H1 (cell line): ENCODE measurements around the gene KATNAL1. TPM values are rescaled to one million over a fixed set of nuclear protein-coding genes. Genes with fewer than 3 reads are reported as not detected.

ENCODE experiments used
- CTCF ChIA-PET: fragments of 300-600 bp; sonication (Branson Sonifier 250); formaldehyde crosslinking; loops from one replicate; lab custom pipeline; 2021; ENCODE audit not compliant: partially characterized antibody; lab: Charles Lee
- POLR2A ChIA-PET: fragments of 300-600 bp; sonication (Branson Sonifier 250); formaldehyde crosslinking; loops from one replicate; lab custom pipeline; 2021; ENCODE audit warnings: inconsistent platforms; ENCODE audit not compliant: partially characterized antibody; lab: Charles Lee
- DNase-seq, 2 experiments: peaks; one replicate each; pipeline versions ENCODE4 v3.0.0 to v3.0.0-alpha.2; 2010 to 2022; ENCODE audit warnings: low spot score in 2 of 2, low read depth in 1 of 2, mixed read lengths in 1 of 2
- FAIRE-seq: peaks from 2 replicates; lab custom pipeline; 2011; peaks lifted over from hg19 to GRCh38; lab: Jason Lieb, UNC
- H2AFZ ChIP-seq: 2 replicates; pipeline ENCODE4 v1.8.1; 2012; ENCODE audit warnings: low read length, inconsistent platforms
- H2AK5ac ChIP-seq: 2 replicates; pipeline ENCODE4 v1.6.1; 2013; ENCODE audit warnings: low read depth, low read length
- H2BK120ac ChIP-seq: replicated peaks from 2 replicates; pipeline ENCODE3; 2013; ENCODE audit warnings: low read depth, low read length, inconsistent platforms
- H2BK12ac ChIP-seq: 2 replicates; pipeline ENCODE4 v1.6.1; 2013; ENCODE audit warnings: low read depth, low read length
- H2BK15ac ChIP-seq: 2 replicates; pipeline ENCODE4 v1.6.1; 2013; ENCODE audit warnings: low read length
- H2BK20ac ChIP-seq: 2 replicates; pipeline ENCODE4 v1.6.1; 2013; ENCODE audit warnings: low read length
- H2BK5ac ChIP-seq: 2 replicates; pipeline ENCODE4 v1.6.1; 2013; ENCODE audit warnings: low read depth, low read length
- H3K14ac ChIP-seq: 2 replicates; pipeline ENCODE4 v1.6.1; 2013; ENCODE audit warnings: inconsistent platforms; ENCODE audit not compliant: insufficient read length
- H3K18ac ChIP-seq: 2 replicates; pipeline ENCODE4 v1.6.1; 2013; ENCODE audit warnings: low read length; ENCODE audit errors: extremely low read depth
- H3K23ac ChIP-seq: 2 replicates; pipeline ENCODE4 v1.6.1; 2013; ENCODE audit warnings: inconsistent platforms; ENCODE audit not compliant: insufficient read length
- H3K23me2 ChIP-seq: 2 replicates; pipeline ENCODE4 v1.6.1; 2013; ENCODE audit warnings: low read depth, low read length
- H3K27ac ChIP-seq: 2 replicates; pipeline ENCODE4 v1.6.1; 2011; ENCODE audit warnings: low read depth, low read length, inconsistent platforms
- H3K27me3 ChIP-seq, 4 experiments: replicated peaks in 1 of 4; 1 replicate in 1 of 4; 2 replicates in 3 of 4; pipeline versions ENCODE4 v1.6.1 to v1.8.1; 2011 to 2013; ENCODE audit warnings: low read length in 3 of 4, mild to moderate bottlenecking in 3 of 4, inconsistent platforms in 2 of 4, mixed read lengths in 2 of 4, moderate library complexity in 1 of 4; ENCODE audit not compliant: control insufficient read depth in 3 of 4, insufficient read depth in 3 of 4; ENCODE audit errors: extremely low read depth in 1 of 4
- H3K36me3 ChIP-seq, 4 experiments: 2 replicates each; pipeline versions ENCODE4 v1.6.1 to v1.8.1; 2011 to 2013; ENCODE audit warnings: mild to moderate bottlenecking in 4 of 4, low read length in 3 of 4, moderate library complexity in 2 of 4, control low read depth in 1 of 4, inconsistent platforms in 1 of 4; ENCODE audit not compliant: insufficient read depth in 4 of 4, control insufficient read depth in 2 of 4
- H3K4ac ChIP-seq: replicated peaks from 2 replicates; pipeline ENCODE3; 2013; ENCODE audit warnings: low read length, low read depth, mixed read lengths, inconsistent platforms; ENCODE audit not compliant: insufficient read length
- H3K4me1 ChIP-seq, 4 experiments: replicated peaks in 1 of 4; 1 replicate in 1 of 4; 2 replicates in 3 of 4; pipeline versions ENCODE4 v1.6.1 to v1.8.1; 2011 to 2013; ENCODE audit warnings: low read length in 3 of 4, inconsistent platforms in 2 of 4, mixed read lengths in 1 of 4; ENCODE audit not compliant: insufficient read depth in 4 of 4, control insufficient read depth in 3 of 4
- H3K4me2 ChIP-seq, 2 experiments: 2 replicates each; pipeline versions ENCODE4 v1.6.1 to v1.8.1; 2011 to 2013; ENCODE audit warnings: low read depth in 2 of 2, low read length in 2 of 2, control low read depth in 1 of 2, inconsistent platforms in 1 of 2, mild to moderate bottlenecking in 1 of 2; ENCODE audit not compliant: insufficient read depth in 1 of 2
- H3K4me3 ChIP-seq, 4 experiments: fragments of 200-600, 300-600 bp in 1 of 4; sonication (generic), shearing (Covaris generic), sonication (Bioruptor Twin) in 1 of 4; 2 replicates each; pipeline versions ENCODE4 v1.5.1 to v1.8.1; 2011 to 2016; ENCODE audit warnings: low read length in 4 of 4, low read depth in 3 of 4, control low read depth in 2 of 4, inconsistent platforms in 2 of 4, mild to moderate bottlenecking in 2 of 4, mixed read lengths in 1 of 4, moderate library complexity in 1 of 4; ENCODE audit not compliant: insufficient read depth in 2 of 4; ENCODE audit errors: extremely low read depth in 1 of 4
- H3K56ac ChIP-seq: replicated peaks from 2 replicates; pipeline ENCODE3; 2013; ENCODE audit warnings: low read depth, mild to moderate bottlenecking, mixed read lengths, low read length, inconsistent platforms; ENCODE audit not compliant: insufficient read length
- H3K79me1 ChIP-seq: 2 replicates; pipeline ENCODE4 v1.6.1; 2013; ENCODE audit warnings: low read depth, low read length, control low read depth
- H3K79me2 ChIP-seq, 2 experiments: 2 replicates each; pipeline versions ENCODE4 v1.6.1 to v1.8.1; 2012 to 2013; ENCODE audit warnings: low read length in 2 of 2, mild to moderate bottlenecking in 2 of 2, inconsistent platforms in 1 of 2; ENCODE audit not compliant: insufficient read depth in 2 of 2, control insufficient read depth in 1 of 2
- H3K9ac ChIP-seq, 4 experiments: replicated peaks in 1 of 4; 1 replicate in 1 of 4; 2 replicates in 3 of 4; pipeline versions ENCODE4 v1.6.1 to v1.8.1; 2011 to 2013; ENCODE audit warnings: low read depth in 3 of 4, low read length in 3 of 4, control low read depth in 2 of 4, mild to moderate bottlenecking in 2 of 4, moderate library complexity in 2 of 4, inconsistent platforms in 1 of 4; ENCODE audit errors: extremely low read depth in 1 of 4
- H3K9me3 ChIP-seq, 2 experiments: 2 replicates each; pipeline versions ENCODE4 v1.6.1 to v1.8.1; 2012 to 2013; ENCODE audit warnings: mild to moderate bottlenecking in 2 of 2, moderate library complexity in 2 of 2, control low read depth in 1 of 2, inconsistent platforms in 1 of 2, low read depth in 1 of 2, low read length in 1 of 2, mixed read lengths in 1 of 2; ENCODE audit not compliant: insufficient read depth in 2 of 2
- H4K20me1 ChIP-seq, 2 experiments: replicated peaks in 1 of 2; 2 replicates each; pipeline versions ENCODE3 to v1.8.1; 2011 to 2013; ENCODE audit warnings: inconsistent platforms in 2 of 2, low read length in 2 of 2, mild to moderate bottlenecking in 1 of 2; ENCODE audit not compliant: insufficient read depth in 2 of 2, control insufficient read depth in 1 of 2
- H4K5ac ChIP-seq: 2 replicates; pipeline ENCODE4 v1.6.1; 2013; ENCODE audit warnings: low read length, low read depth, mixed read lengths, inconsistent platforms; ENCODE audit not compliant: insufficient read length
- H4K8ac ChIP-seq: 2 replicates; pipeline ENCODE4 v1.8.0; 2013; ENCODE audit warnings: mild to moderate bottlenecking, moderate library complexity, low read length, inconsistent platforms; ENCODE audit not compliant: insufficient read depth; ENCODE audit errors: extremely low read depth
- H4K91ac ChIP-seq: replicated peaks from 2 replicates; pipeline ENCODE3; 2013; ENCODE audit warnings: low read length, mixed read lengths, inconsistent platforms; ENCODE audit not compliant: insufficient read length
- BCL11A ChIP-seq, 2 experiments: IDR thresholded peaks; one replicate each; pipeline ENCODE4 v1.6.1; 2011; ENCODE audit warnings: low read depth in 2 of 2, low read length in 2 of 2, mild to moderate bottlenecking in 2 of 2
- KDM5A ChIP-seq: fragments of 200-600 bp; IDR thresholded peaks from 2 replicates; pipeline ENCODE4 v1.7.1; 2012; ENCODE audit warnings: mild to moderate bottlenecking, low read length, inconsistent platforms, mixed read lengths
- RBBP5 ChIP-seq: IDR thresholded peaks from 2 replicates; pipeline ENCODE4 v1.7.1; 2012; ENCODE audit warnings: low read depth, mild to moderate bottlenecking, inconsistent platforms, low read length, moderate library complexity, borderline replicate concordance
- RNF2 ChIP-seq: fragments of 200-900, 300-1000 bp; sonication (generic); IDR thresholded peaks from 2 replicates; pipeline ENCODE4 v1.7.1; 2016; ENCODE audit warnings: borderline replicate concordance, low read depth, mild to moderate bottlenecking, antibody characterized with exemption, low read length; ENCODE audit not compliant: poor library complexity, severe bottlenecking; ENCODE audit errors: missing control alignments
- TCF12 ChIP-seq: IDR thresholded peaks from 2 replicates; pipeline ENCODE4 v1.6.1; 2011; ENCODE audit warnings: low read depth, mild to moderate bottlenecking, low read length
- TEAD4 ChIP-seq: IDR thresholded peaks from 2 replicates; pipeline ENCODE4 v1.6.1; 2012; ENCODE audit warnings: low read depth, low read length, inconsistent platforms, mixed read lengths
- WGBS, 2 experiments: shearing (Covaris generic) in 1 of 2; methylation state at CpG; one replicate each; pipeline versions ENCODE4 v1.1.6 to v1.1.7; 2013 to 2015; ENCODE audit warnings: low lambda C conversion rate in 2 of 2, mixed read lengths in 2 of 2, inconsistent platforms in 1 of 2, low coverage in 1 of 2, missing lambda C conversion rate in 1 of 2; ENCODE audit not compliant: insufficient replicate concordance in 2 of 2, insufficient coverage in 1 of 2, insufficient read length in 1 of 2; ENCODE audit errors: extremely low coverage in 1 of 2, missing lambda C conversion rate in 1 of 2; 5-methylcytosine and 5-hydroxymethylcytosine counted together
- polyA plus RNA-seq, 7 experiments: library from polyadenylated mRNA; depleted of rRNA in 3 of 7; stranded (reverse) in 5 of 7; unstranded in 2 of 7; fragments of >200 nt in 5 of 7; fragments of 200-250 nt in 2 of 7; gene quantifications; 1 replicate in 5 of 7; 2 replicates in 1 of 7; 4 replicates in 1 of 7; pipeline versions ENCODE4 v1.2.1 to v1.2.3, GENCODE V29; 2011 to 2013; ENCODE audit warnings: missing spikeins in 2 of 7, mixed read lengths in 2 of 7
- total RNA-seq: library from RNA; stranded (reverse); fragmentation: NEBNext Ultra II Directional; extraction: Animal tissue kit (Norgen Biotek cat#: 25700); gene quantifications from 2 replicates; pipeline ENCODE4 v1.2.1, GENCODE V29; 2021
- TF ChIP-seq, protein P1 (sequence below): IDR thresholded peaks from 2 replicates; pipeline ENCODE4 v1.6.1; 2012; ENCODE audit warnings: inconsistent platforms

KATNAL1 gene
- total and polyA plus RNA-seq, 2 of the 8 experiments (the other 6 are each of a cell fraction or from before 2014, with no cell fraction given), result 4.0 to 13.2 TPM

GRCh38 chr13:30340331-30341250 lies 33.2 kb upstream of the KATNAL1 start:
- Histone ChIP-seq H3K79me2 (no peaks in the 10 kb centered on the region), H3K79me1 (no peaks in the 10 kb centered on the region), H3K4ac (no peak overlapping the region), H3K9ac (no peak overlapping the region), H3K36me3 (no peaks in the 10 kb centered on the region), H4K20me1 (no peaks in the 10 kb centered on the region), H2AFZ (peak overlapping the region; percentile 73; the same call in 1 of the 2 replicates), H3K4me1 (peaks cover 0 to 5% (median 2%) of the 10 kb centered on the region in 4 experiments; a peak in 3 of 7 replicates), H4K8ac (no peak overlapping the region), H2BK5ac (no peak overlapping the region), H3K23ac (no peak overlapping the region), H2BK12ac (no peak overlapping the region), H3K4me3 (no peak overlapping the region), H4K5ac (no peak overlapping the region), H3K27ac (no peak overlapping the region), H3K4me2 (no peak overlapping the region), H3K23me2 (no peaks in the 10 kb centered on the region), H3K9me3 (no peaks in the 10 kb centered on the region), H2BK15ac (no peak overlapping the region), H3K14ac (no peak overlapping the region), H2BK20ac (no peak overlapping the region), H2BK120ac (no peak overlapping the region), H2AK5ac (no peak overlapping the region), H3K56ac (no peak overlapping the region), H3K18ac (no peak overlapping the region), H4K91ac (no peak overlapping the region), H3K27me3 (no peaks in the 10 kb centered on the region; a peak in 1 of 7 replicates)
- TF ChIP-seq KDM5A (no peak), RBBP5 (no peak), BCL11A (IDR thresholded peaks at IDR 0.05; ENCODE audit: low read depth in 2 of 2, low read length in 2 of 2) (no peak), RNF2 (no peak), TCF12 (no peak), TEAD4 (no peak)
- TF ChIP-seq, protein P1, sequence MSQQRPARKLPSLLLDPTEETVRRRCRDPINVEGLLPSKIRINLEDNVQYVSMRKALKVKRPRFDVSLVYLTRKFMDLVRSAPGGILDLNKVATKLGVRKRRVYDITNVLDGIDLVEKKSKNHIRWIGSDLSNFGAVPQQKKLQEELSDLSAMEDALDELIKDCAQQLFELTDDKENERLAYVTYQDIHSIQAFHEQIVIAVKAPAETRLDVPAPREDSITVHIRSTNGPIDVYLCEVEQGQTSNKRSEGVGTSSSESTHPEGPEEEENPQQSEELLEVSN, result no peak
- WGBS, 2 experiments, result 96% methylated on average over 10 of the region's 10 CpGs; no CpG with 5 or more reads in 1 of the 2 experiments
- no peak for FAIRE-seq
- POLR2A ChIA-PET, result no interaction called here
- CTCF ChIA-PET, result interaction anchor here (0.7 to 1.8 kb wide), 4 partner anchors 14 to 229 kb away, joined by 3 to 8 read pairs (median 4); no protein-coding TSS in a partner anchor
- DNase-seq, result no peak
